ENCODE measurements around the gene CTIF.

The CTIF gene

GRCh38 chr18:48607056-48607984 is 68.5 kb downstream of the CTIF start:
- no peak for ATAC-seq (ENCODE audit: low read depth)
- Histone ChIP-seq H3K9me3 (ENCODE audit: severe bottlenecking) (no peaks in the 10 kb centered on the region), H3K36me3 (ENCODE audit: low read depth) (no peaks in the 10 kb centered on the region), H3K4me1 (ENCODE audit: insufficient read depth, poor library complexity, severe bottlenecking) (no peaks in the 10 kb centered on the region), H3K4me3 (ENCODE audit: severe bottlenecking) (no peak overlapping the region), H3K27me3 (ENCODE audit: insufficient read depth, poor library complexity, severe bottlenecking) (no peaks in the 10 kb centered on the region), H3K27ac (ENCODE audit: poor library complexity, severe bottlenecking) (no peak overlapping the region)
- TF ChIP-seq, protein P1, sequence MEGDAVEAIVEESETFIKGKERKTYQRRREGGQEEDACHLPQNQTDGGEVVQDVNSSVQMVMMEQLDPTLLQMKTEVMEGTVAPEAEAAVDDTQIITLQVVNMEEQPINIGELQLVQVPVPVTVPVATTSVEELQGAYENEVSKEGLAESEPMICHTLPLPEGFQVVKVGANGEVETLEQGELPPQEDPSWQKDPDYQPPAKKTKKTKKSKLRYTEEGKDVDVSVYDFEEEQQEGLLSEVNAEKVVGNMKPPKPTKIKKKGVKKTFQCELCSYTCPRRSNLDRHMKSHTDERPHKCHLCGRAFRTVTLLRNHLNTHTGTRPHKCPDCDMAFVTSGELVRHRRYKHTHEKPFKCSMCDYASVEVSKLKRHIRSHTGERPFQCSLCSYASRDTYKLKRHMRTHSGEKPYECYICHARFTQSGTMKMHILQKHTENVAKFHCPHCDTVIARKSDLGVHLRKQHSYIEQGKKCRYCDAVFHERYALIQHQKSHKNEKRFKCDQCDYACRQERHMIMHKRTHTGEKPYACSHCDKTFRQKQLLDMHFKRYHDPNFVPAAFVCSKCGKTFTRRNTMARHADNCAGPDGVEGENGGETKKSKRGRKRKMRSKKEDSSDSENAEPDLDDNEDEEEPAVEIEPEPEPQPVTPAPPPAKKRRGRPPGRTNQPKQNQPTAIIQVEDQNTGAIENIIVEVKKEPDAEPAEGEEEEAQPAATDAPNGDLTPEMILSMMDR (IDR thresholded peaks at IDR 0.05; ENCODE audit: poor library complexity, severe bottlenecking): no peak
- no peak for DNase-seq (ENCODE audit: low spot score)

DNA sequence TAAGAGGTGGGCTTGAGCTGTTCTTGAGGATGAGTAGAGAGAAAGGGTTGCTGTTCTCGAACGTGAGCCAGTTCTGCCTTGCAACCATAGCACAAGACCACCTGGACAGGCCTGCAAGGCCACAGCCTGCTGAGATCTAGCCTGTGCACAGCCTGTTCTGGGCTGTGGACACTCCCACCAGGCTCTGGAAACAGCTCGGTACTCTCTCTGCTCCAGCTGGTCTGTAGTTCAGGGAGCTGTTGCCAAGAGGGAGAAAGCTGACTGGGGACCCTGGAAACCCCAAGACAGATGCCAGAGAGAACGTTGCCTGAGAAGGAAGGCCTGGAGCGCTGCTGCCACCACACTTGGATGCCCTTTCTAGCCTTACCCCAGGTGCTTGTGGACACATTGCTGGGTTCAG is 69.8 kb downstream of the CTIF start:
- Histone ChIP-seq H3K4me1 (ENCODE audit: insufficient read depth, poor library complexity, severe bottlenecking) (no peaks in the 10 kb centered on the region), H3K27ac (ENCODE audit: poor library complexity, severe bottlenecking) (no peak overlapping the region), H3K27me3 (ENCODE audit: insufficient read depth, poor library complexity, severe bottlenecking) (no peaks in the 10 kb centered on the region), H3K36me3 (ENCODE audit: low read depth) (no peaks in the 10 kb centered on the region), H3K4me3 (ENCODE audit: severe bottlenecking) (no peak overlapping the region), H3K9me3 (ENCODE audit: severe bottlenecking) (no peaks in the 10 kb centered on the region)
- no peak for ATAC-seq (ENCODE audit: low read depth)
- TF ChIP-seq, protein P1 (IDR thresholded peaks at IDR 0.05; ENCODE audit: poor library complexity, severe bottlenecking): no peak
- DNase-seq (ENCODE audit: low spot score): no peak

DNA sequence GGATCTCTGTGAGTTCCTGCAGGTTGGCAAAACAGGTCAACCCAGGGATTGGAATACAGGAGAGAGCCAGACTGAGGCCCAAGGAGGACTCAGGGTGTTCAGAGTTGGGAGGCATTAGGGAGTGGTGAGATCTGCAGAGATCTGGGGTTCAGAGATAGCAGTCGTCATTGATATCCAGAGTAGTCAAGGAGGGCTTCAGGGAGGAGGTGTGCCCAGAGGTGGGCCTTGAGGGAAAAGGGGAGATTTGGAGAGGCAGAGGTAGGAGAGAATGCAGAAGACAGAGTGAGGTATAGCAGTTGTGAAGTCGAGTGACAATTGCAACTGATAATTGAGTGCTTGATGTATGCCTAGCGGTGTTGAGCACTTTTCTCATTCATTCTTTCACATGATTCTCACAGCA is 70.3 kb downstream of the CTIF start:
- ATAC-seq (ENCODE audit: low read depth) (no peak), DNase-seq (ENCODE audit: low spot score) (no peak)
- Histone ChIP-seq H3K9me3 (ENCODE audit: severe bottlenecking) (no peaks in the 10 kb centered on the region), H3K27ac (ENCODE audit: poor library complexity, severe bottlenecking) (no peak overlapping the region), H3K4me3 (ENCODE audit: severe bottlenecking) (no peak overlapping the region), H3K27me3 (ENCODE audit: insufficient read depth, poor library complexity, severe bottlenecking) (no peaks in the 10 kb centered on the region), H3K4me1 (ENCODE audit: insufficient read depth, poor library complexity, severe bottlenecking) (no peaks in the 10 kb centered on the region), H3K36me3 (ENCODE audit: low read depth) (no peaks in the 10 kb centered on the region)
- TF ChIP-seq, protein P1 (IDR thresholded peaks at IDR 0.05; ENCODE audit: poor library complexity, severe bottlenecking): no peak

GRCh38 chr18:48609820-48610815 is 71.3 kb downstream of the CTIF start:
- H3K27ac ChIP-seq (ENCODE audit: poor library complexity, severe bottlenecking): no peak overlapping the region
- ATAC-seq (ENCODE audit: low read depth) (no peak), DNase-seq (ENCODE audit: low spot score) (no peak)
- H3K4me1 ChIP-seq (ENCODE audit: insufficient read depth, poor library complexity, severe bottlenecking): no peaks in the 10 kb centered on the region
- H3K36me3 ChIP-seq (ENCODE audit: low read depth): no peaks in the 10 kb centered on the region; the same call in 1 of the 2 replicates
- H3K9me3 ChIP-seq (ENCODE audit: severe bottlenecking): no peaks in the 10 kb centered on the region
- H3K4me3 ChIP-seq (ENCODE audit: severe bottlenecking): no peak overlapping the region
- TF ChIP-seq, protein P1 (IDR thresholded peaks at IDR 0.05; ENCODE audit: poor library complexity, severe bottlenecking): no peak
- H3K27me3 ChIP-seq (ENCODE audit: insufficient read depth, poor library complexity, severe bottlenecking): no peaks in the 10 kb centered on the region
